Neural crest cell (in vitro differentiated cells): Measurements from ENCODE around the gene PABPN1. TPM values are rescaled to one million over a fixed set of nuclear protein-coding genes. Genes with fewer than 3 reads are reported as not detected.
A peak's percentile ranks its signal among the peaks of the same experiment; 100 is the strongest.

Experiments used
- DNase-seq: peaks from one replicate; pipeline ENCODE4 v3.0.0; 2021; ENCODE audit warnings: low read depth, mixed read lengths, low spot score
- H3K27ac Mint-ChIP-seq: one replicate; pipeline ENCODE4 v1.8.0; 2021; ENCODE audit warnings: mild to moderate bottlenecking, mixed read lengths; ENCODE audit not compliant: unreplicated experiment
- H3K27me3 Mint-ChIP-seq: 2 replicates; pipeline ENCODE4 v1.8.0; 2021; ENCODE audit warnings: low read depth, mild to moderate bottlenecking, mixed read lengths
- H3K36me3 Mint-ChIP-seq: 2 replicates; pipeline ENCODE4 v1.8.0; 2021; ENCODE audit warnings: low read depth, mild to moderate bottlenecking, mixed read lengths
- H3K4me1 Mint-ChIP-seq: 2 replicates; pipeline ENCODE4 v1.8.0; 2021; ENCODE audit warnings: mixed read lengths
- H3K4me3 Mint-ChIP-seq: one replicate; pipeline ENCODE4 v1.8.0; 2021; ENCODE audit warnings: mild to moderate bottlenecking, mixed read lengths
- H3K9me3 Mint-ChIP-seq: 2 replicates; pipeline ENCODE4 v1.8.0; 2021; ENCODE audit warnings: mixed read lengths
- total RNA-seq: library from RNA; stranded (reverse); gene quantifications from 2 replicates; pipeline ENCODE4 v1.2.1, GENCODE V29; 2021
- TF ChIP-seq, protein P1 (sequence below): fragments of 200-600 bp; sonication (generic); conservative IDR thresholded peaks from 2 replicates; pipeline ENCODE4 v1.5.0; 2021; ENCODE audit warnings: antibody characterized with exemption, mild to moderate bottlenecking

Gene PABPN1
- total RNA-seq, 1 donor from 2014 or later, result 379 TPM

DNA sequence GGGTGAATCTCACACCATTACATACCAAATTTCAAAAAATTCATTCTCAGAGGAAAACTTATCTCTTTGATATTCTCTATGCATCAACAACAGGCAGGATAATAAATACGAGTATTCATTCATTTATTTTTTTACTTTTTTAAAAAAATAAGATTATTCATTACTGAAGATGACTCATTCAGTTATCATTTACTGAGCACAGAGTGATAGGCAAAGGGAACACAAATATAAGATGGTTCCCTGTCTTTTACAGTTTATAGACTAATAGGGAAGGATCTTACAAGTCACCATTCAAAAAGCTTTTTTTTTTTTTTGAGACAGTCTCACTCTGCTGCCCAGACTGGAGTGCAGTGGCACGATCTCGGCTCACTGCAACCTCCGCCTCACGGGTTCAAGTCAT, 5.0 kb upstream of the PABPN1 start:
- TF ChIP-seq, protein P1, sequence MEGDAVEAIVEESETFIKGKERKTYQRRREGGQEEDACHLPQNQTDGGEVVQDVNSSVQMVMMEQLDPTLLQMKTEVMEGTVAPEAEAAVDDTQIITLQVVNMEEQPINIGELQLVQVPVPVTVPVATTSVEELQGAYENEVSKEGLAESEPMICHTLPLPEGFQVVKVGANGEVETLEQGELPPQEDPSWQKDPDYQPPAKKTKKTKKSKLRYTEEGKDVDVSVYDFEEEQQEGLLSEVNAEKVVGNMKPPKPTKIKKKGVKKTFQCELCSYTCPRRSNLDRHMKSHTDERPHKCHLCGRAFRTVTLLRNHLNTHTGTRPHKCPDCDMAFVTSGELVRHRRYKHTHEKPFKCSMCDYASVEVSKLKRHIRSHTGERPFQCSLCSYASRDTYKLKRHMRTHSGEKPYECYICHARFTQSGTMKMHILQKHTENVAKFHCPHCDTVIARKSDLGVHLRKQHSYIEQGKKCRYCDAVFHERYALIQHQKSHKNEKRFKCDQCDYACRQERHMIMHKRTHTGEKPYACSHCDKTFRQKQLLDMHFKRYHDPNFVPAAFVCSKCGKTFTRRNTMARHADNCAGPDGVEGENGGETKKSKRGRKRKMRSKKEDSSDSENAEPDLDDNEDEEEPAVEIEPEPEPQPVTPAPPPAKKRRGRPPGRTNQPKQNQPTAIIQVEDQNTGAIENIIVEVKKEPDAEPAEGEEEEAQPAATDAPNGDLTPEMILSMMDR, result no peak
- H3K27ac Mint-ChIP-seq, result no peak overlapping the region
- H3K4me3 Mint-ChIP-seq, result no peak overlapping the region
- peaks cover 4% of the 10 kb centered on the region for H3K9me3 Mint-ChIP-seq
- H3K4me1 Mint-ChIP-seq, result peaks cover 19% of the 10 kb centered on the region
- H3K27me3 Mint-ChIP-seq, result peaks cover 5% of the 10 kb centered on the region
- no peak for DNase-seq
- peaks cover 14% of the 10 kb centered on the region for H3K36me3 Mint-ChIP-seq

DNA sequence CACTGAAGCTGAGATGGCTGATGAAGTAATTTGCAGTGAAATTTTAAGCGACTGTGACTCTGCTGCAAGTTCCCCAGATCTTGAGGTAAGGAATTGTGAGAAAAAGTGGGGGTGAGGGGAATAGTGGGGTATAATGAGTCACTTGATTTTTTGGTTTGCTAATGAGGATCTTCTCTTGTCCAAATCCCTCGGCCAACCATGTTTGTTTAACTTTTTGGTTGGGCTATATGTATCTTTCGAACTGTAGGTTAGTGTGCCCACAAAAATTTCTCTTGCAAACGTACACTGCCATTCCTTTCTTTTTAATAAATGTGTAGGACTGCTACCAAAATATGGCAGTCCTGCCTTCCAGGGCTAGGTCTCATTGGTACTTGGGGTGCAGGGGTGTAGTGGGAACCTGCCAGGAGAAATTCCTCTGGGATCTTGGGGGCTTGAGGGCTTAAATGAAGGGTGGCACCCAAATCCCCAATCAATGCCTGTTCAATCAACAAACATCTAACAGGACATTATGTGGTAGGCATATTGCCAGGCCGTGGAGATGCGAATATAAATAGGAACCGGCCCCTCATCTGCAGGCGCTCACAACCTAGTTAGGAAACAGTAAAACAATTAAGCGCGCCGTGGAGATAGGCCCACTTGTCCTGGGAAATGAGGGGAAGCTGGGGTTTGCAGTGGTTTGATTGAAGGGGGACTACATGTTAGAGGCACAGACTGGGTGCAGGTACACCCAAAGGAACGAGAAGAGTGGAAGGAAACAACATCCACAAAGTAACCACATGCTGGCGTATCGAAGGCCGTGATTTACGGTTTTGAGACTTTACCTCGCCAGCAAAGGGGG, 1.3 kb upstream of the PABPN1 start:
- TF ChIP-seq, protein P1, result no peak
- Mint-ChIP-seq H3K4me3 (peak overlapping the region; percentile 99), H3K9me3 (peaks cover 4% of the 10 kb centered on the region), H3K4me1 (peaks cover 32% of the 10 kb centered on the region), H3K27me3 (peaks cover 5% of the 10 kb centered on the region), H3K27ac (peak overlapping the region; percentile 97), H3K36me3 (peaks cover 27% of the 10 kb centered on the region)
- no peak for DNase-seq

- Mint-ChIP-seq H3K4me1 (peaks cover 32% of the 10 kb centered on the region), H3K27me3 (peaks cover 5% of the 10 kb centered on the region), H3K36me3 (peaks cover 29% of the 10 kb centered on the region), H3K27ac (peak overlapping the region; percentile 99), H3K4me3 (peak overlapping the region; percentile 100), H3K9me3 (peaks cover 4% of the 10 kb centered on the region)
- TF ChIP-seq, protein P1, result no peak
- peak; percentile 44 for DNase-seq
Measured at GRCh38 chr14:23321572-23322547, 603 bp downstream of the PABPN1 start.

- H3K27ac Mint-ChIP-seq, result peak overlapping the region; percentile 99
- peaks cover 33% of the 10 kb centered on the region for H3K4me1 Mint-ChIP-seq
- peaks cover 29% of the 10 kb centered on the region for H3K36me3 Mint-ChIP-seq
- H3K9me3 Mint-ChIP-seq, result peaks cover 4% of the 10 kb centered on the region
- H3K4me3 Mint-ChIP-seq, result peak overlapping the region; percentile 100
- no peak for DNase-seq
- TF ChIP-seq, protein P1, result no peak
- peaks cover 5% of the 10 kb centered on the region for H3K27me3 Mint-ChIP-seq
Measured at GRCh38 chr14:23322568-23323517, 1.6 kb downstream of the PABPN1 start.
